Right forelimb (tissue), 1 donor: ENCODE measurements around the gene RPL23.

Source experiments
- DNase-seq: peaks from one replicate; pipeline ENCODE4 v3.0.0-alpha.2; 2018

Gene RPL23

DNA sequence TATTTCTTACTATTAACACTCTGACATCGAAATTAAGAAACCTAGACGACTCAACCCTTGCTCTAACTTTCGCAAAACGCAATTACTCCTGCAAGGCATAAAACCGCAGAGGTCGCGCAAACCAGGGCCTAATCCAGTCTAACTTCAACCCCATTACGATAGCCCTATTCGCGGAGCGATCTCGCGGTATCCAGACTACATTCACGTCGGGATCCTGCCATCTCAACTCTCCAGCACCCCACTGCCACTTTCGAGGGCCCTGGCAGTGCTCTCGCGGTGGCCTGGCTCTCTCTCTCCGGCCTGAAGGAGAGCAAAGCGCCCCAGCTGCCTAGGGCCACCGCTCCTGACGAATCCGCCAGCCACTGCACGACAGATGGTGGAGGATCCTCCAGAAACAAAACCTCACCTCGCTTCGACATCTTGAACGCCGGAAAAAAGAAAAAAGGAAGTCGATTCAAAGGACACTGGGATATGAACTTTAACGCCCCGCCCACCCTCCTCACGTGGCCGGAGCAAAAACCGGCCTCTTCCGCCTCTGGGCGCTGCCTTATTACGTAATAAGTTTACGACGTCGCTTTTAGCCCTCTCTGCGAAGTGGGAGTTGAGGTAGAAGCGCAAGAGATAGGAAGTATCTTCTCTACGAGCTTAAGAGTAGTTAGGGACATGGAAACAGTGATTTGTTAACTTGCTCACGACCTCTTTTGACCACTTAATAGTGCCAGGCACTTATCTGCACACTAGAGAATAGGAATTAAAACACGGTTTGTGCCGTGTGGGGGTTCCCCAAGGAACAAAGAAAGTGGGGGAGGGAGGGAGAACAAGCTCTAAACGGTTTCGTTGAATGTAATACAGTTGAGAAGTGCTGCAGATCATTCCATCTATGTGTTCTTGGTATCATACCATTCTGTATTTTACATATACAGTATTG is at the start of gene RPL23:
Gene RPL23 (minus strand): TSS at position 430 of the 928 bp plus-strand sequence. CDS start 11 bp downstream, at position 419.
- peak; percentile 95 for DNase-seq

DNA sequence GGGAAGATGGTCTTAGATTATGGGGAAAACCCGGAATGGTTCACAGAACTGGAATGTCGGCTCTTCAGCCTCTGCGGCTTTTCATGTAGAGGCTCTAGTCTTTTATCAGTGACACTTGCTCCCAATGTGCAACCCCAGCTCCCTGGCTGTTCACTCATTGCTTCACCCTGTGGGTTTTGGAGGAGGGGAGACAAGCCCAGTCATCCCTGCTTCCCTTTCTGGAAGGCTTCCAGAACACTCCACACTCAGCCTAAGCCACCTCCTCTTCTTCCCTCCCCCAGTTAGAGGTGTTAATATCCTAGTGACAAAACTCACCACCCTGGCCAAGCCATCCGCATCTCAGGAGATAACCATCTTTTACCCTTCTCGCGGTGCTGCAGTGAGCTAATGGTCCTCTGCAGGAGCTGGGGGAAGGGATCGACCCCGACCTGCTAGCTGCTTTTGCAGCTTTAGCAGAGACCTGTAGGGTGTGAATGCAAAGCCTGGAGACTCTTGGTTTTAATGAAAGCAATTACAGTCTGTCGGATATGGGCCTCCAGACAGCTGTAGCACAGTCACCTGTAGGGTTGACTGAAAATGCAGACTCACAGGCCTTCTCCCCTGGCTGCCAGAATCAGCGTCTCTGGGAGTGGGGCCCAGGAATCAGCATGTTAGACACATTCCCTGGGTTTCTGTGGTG is 47.6 kb upstream of the RPL23 start:
- DNase-seq = no peak

DNA sequence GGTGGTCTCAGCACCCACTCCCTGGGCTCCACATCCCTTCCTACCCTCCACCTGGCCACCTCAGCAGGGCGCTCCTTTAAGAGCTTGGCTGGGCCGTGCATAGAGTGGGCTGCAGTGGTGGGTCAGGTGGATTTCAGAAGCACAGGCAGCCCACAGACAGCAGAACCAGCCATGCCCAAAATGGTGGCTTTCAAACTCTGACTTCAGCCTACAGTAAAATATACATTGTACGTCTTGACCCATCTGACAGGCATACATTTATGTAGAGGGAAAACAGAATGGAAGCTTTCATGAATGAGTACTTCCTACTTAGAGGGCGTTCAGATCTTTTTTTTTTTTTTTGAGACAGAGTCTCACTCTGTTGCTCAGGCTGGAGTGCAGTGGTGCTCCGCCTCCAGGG is 45.9 kb upstream of the RPL23 start:
- no peak for DNase-seq

DNA sequence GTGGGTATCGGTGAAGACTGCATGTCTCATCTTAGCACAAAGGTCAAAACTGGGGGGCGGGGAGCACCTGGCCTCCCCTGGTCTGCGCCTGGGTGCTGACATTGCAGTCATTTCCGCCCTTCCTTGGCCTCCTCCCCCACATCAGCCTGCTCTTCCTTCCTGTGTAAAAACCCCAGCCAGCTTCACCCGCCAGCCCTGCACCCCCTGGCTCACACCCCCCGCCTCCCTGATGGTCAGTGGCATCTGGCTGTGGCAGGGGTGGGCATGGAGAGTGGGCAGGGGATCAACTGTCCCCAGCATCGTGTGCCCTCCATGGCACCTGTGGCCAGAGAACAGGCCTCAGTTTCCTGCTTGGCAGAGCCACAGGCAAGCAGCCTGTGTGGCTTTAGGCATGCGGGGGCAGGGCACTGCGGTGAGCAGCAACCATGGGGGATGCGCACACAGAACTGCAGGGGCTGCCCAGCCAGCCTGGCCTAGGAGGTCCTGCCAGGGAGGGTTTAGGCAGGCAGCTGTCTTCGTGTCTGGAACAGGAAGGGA is 45.4 kb upstream of the RPL23 start:
- no peak for DNase-seq

DNA sequence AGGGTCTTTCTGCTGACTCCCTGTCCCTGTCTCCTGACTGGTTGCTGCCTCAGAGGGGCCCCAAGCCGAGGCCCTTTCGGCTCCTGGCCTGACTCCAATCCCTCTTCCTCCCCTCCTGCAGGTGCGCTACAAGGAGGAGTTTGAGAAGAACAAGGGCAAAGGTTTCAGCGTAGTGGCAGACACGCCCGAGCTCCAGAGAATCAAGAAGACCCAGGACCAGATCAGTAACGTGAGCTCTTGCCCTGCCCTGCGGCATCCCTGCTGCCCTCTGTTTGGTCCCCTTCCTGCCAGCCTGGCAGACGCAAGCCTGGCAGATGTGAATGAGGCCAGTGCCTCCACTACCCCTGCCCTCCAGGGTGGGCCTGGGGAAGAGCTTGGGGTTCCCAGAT is 44.8 kb upstream of the RPL23 start:
- no peak for DNase-seq

DNA sequence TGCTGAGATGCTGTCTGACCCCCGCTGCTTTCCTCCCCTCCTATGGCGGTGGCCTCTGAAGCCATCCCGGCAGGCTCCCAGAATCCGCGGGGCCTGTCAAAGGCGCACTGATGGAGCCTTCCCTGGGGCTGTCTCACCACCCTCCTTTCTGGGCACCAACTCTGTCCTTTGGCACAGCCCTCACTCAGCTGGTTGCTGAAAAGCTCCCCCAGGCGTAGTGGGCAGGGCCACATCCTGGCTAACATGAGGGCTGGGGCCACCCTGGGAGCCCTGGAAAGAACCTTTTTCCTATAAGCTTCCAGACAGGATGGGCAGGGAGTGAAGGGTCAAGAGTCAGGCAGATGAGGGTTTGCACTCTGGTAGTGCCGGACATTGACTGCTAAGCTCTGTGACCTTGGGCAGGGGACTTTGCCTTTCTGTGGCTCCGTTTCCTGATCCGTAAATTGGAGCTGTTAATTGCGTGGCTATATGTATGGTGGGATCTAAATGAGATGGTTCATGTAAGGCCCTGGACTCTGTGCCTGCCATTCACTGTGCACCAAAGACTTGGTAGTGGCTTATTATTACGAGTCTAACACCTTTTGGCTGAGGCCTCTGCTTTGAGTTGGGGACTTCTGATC is 44.3 kb upstream of the RPL23 start:
- DNase-seq = no peak

DNA sequence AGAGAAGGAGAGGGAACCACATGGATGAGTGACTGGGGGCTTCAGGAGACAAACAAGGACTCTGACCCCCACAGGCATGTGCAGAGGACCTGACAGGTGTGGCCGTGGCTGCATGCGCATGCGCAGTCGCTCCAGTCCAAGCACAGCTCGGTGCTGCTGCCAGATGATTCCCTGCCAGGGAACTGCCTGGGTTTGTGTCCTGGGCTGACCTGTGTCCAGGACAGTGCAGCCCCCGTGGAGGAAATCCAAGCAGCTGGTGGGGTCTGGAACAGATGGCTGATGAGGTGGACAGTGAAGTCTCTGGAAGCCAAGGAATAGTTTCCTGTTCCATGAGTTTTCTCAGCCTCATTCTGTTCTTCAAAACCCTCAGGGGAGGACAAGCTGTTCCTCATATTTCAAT is 43.7 kb upstream of the RPL23 start:
- DNase-seq = peak; percentile 72

DNA sequence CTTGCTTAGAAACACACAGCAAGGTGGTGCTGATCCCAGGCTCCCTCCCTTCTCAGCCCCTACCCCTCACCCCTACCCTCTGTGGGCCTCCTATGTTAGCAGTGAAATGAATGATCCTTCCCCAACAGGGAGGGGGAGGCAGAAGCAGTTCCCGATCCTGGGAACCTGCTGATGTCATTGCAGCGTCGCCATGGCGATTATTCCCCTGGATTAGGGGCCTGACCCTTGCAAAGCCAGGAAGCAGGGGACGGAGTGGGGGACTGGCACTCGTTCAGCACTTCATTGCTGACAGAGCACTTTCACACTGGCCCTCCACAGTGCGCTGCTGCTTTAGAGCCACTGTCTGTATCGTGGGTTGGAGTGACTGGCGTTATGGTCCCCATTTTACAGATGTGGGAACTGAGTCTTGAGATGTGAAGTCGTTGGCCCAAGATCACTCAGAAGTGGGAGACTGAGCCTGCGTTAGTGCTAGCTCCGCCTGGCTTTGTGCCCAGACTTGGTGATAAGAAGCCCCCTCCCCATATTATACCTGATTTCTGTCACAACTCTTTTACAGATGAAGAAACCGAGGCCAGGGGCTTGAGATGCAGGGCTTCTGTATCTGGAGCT is 42.9 kb upstream of the RPL23 start:
- DNase-seq = no peak

DNA sequence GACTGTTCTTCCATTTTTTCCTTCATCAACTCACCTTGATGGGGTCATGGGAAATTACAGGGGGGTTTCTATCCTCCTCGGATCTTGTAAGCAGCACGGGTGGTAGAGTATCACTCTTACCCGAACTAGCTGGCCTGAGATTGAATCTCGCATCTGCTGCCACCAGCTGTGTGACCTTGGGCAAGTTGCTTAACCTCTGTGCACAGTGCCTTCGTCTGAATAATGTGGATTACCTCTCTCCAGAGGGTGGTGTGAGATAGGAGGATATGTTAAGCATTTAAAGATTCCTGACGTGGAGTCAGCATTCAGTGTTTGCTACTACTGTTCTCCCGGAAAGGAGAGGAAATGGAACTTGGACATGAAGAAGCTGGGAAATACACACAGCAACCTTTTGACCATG is 40.8 kb upstream of the RPL23 start:
- DNase-seq = no peak

DNA sequence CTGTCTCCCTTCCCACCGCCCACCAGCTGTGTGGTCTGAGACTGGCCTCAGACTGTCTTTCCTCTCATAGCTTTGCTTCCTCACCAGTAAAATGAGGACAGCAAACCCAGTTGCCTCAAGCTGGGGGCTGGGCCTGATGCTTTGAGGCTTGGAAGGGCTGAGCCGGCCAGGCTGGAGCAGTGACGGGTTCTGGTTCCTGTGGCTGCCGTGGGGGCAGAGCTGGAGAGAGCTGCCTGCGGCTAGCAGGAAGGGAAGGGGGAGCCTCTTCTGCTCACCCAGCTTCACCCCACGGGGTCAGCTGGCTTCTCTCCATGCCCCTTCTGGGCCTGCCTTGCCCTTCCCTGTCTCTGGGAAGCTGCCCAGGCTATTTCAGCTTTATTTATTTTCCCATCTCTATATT is 40.1 kb upstream of the RPL23 start:
- no peak for DNase-seq

DNA sequence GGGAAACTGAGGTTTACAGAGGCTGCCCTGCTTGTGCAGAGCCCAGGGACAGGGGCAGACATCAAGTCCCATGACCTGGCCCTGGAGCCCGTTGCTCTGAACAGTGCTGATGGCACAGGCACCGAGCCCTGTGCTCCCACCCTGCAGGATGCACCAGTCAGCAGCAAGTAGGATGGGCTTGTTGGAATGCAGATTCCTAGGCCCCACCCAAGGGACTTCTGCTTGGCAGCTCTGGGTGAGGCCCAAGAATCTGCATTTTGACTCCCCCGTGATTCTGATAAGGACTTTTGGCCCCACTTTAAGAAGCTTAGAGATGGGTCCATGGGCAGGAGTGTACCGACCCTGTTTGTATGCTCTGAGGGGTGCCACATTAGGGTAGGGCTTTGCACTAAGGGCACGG is 39.6 kb upstream of the RPL23 start:
- no peak for DNase-seq

DNA sequence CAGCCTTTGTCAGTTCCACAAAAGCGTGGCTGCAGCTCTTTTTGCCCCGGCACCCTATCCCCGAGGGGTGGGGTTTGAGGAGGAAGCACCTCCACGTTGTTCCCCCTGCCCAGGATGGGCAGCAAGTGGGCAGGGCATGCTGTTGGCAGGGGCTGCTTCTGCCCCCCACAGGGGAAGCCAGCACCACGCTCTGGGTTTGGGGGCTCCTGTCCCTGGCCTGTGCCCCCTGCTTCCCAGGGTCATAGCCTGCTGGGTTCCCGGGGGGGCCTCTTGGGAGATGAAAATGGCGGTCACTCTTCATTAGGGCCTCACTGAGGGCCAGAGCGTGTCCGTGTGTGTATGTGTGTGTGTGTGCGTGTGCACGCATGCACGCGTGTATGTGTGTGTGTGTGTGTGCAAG is 39.1 kb upstream of the RPL23 start:
- no peak for DNase-seq

DNA sequence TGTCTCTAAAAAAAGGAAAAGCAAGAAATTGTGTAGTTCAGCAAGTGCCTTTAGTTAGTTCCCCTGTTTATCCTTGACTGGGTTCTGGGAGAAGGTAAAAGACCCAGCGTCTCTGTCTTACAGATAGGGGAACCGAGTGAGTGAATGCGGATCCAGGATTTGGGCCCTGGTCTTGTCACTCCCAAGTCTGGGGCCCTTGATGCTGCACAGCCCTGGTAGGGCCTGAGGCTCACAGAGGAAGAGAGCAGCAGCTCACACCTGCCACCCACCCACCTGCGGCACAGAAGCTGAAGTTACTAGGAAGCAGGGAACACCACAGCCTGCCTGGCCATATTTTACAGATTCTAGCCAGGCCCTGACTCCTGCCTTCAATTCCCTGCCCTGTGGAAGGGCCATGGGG is 38.6 kb upstream of the RPL23 start:
- DNase-seq = no peak

DNA sequence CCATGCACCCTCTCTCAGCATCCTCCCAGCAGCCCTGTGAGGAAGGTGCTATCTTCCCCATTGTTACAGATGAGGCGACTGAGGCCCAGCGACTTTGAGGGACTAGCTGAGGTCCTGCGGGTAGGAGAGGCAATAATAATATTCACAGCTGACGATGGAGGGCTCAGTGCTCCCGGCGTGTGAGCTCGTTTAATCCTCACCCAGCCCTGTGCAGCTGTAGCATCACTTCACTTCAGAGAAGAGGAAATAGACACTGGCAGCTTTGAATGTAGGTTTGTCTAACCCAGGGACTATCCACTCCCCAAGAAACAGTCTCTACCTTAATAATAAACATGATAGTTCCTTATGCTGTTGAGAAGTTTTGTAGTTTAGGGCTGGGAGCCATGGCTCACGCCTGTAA is 37.9 kb upstream of the RPL23 start:
- DNase-seq = no peak

DNA sequence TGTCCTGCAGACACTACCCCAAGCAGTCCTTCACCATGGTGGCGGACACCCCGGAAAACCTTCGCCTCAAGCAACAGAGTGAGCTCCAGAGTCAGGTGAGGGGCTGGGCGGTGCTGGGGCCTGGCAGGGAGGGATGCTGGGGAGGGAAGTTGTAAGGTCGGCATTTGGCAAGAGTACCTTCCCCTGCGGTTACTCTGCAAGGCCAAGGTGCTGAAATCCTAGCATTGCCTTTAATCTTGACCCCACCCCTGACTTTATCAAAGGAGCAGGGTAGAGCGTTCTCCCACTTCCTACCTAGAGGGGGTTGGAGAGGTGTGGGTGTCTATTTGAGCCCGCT is 36.9 kb upstream of the RPL23 start:
- DNase-seq = no peak

DNA sequence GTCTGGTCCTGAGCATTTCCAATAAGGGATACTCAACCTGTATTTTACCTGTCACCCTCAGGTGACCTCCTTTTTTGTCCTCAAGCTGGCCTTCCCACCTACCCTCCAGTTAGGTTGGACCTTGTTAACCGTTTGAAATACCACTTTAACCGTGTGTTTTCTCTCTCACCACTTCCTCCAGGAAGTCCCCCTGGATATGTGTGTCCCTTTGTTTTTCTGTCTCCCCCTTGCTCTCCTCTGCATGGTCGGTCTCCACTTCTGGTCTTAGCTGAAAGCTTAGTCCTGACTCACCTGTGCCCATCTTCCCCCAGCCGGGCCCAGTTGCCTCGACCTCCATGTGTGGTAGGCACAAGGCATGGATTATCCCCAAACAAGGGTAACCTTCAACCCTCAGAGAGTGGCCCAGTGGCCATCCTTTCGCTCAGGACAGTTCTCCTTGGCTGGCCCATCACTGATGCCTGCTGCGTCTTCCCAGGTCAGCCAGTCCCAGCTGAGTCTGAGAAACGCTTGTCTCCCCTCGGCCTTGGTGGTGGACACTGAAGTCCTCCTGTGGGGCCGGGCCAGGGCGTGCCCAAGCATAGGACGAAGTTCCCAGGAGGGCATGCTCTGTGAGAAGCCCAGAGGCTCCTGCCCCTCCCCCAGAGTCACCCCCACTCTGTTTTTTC is 36.4 kb upstream of the RPL23 start:
- no peak for DNase-seq

DNA sequence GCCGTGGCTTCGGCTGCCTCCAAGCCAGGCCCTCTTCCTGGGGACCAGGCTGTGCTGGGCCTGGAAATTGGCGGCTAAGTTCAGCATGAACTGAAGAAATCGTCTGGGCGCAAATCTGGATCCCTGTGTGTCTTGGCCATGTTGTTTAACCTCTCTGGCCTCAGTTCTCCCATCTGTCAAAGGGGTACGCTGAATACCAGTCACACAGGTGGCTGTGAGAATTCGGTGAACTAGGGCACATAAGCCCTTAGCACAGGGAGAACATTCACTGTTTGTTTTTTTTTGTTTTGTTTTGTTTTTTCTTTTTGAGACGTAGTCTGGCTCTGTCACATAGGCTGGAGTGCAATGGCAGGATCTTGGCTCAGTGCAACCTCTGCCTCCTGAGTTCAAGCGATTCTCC is 35.3 kb upstream of the RPL23 start:
- DNase-seq = no peak

DNA sequence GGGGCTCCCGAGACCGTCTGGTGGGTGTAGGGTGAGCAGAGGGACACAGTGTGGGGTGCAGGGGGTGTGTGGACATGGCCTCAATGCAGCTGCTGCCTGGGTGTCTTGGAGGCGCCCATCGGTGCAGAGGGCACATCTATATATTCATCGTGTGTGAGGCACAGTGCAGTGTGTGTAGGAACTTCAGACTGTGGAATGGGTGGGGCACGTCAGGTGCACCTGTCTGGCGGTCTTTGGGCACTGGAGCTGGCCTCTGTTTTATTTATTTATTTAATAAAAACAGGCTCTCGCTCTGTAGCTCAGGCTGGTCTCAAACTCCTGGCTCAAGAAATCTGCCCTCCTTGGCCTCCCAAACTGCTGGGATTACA is 33.1 kb upstream of the RPL23 start:
- no peak for DNase-seq

DNA sequence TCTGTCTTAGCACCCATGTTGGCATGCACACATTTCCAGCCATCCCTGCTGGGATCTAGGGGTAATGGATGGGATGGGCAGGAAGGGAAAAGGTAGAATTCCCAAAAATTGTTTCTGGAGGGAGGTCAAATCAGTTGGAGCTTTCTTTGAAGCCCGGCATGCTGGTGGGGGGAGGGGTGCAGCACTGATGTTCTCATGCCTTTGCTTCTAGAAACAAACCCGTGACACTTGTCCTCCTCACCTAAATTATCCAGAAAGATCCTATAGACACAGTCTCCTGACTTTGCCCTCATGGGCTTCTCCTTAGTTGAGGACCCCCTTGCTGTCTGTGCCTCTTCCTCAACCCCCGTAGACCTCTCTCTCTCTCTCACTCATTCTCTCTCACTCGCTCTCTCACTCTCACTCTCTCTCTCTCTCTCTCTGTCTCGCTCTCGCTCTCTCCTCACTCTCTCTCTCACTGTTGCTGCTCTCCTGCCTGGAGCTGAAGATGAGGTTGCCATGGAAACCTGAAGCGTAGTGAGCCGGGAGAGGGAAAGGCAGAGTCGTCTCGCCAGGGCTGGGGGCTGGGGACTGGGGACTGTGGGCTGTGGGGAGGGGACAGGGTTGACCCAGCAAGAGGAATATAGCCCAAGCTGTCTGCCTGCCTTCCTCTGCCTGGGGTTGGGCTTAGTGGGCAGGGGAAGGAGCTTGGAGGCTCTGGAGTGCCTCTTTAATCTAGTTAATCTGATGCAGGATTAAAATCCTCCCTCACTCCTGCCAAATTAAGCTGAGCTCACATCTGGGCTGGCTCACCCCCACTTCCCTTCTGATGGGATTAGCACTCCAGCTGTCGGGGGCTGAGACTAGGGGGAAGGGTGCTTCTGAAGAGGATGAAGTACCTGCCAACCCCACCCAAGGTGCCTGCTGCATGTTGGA is 32.5 kb upstream of the RPL23 start:
- DNase-seq = no peak

DNA sequence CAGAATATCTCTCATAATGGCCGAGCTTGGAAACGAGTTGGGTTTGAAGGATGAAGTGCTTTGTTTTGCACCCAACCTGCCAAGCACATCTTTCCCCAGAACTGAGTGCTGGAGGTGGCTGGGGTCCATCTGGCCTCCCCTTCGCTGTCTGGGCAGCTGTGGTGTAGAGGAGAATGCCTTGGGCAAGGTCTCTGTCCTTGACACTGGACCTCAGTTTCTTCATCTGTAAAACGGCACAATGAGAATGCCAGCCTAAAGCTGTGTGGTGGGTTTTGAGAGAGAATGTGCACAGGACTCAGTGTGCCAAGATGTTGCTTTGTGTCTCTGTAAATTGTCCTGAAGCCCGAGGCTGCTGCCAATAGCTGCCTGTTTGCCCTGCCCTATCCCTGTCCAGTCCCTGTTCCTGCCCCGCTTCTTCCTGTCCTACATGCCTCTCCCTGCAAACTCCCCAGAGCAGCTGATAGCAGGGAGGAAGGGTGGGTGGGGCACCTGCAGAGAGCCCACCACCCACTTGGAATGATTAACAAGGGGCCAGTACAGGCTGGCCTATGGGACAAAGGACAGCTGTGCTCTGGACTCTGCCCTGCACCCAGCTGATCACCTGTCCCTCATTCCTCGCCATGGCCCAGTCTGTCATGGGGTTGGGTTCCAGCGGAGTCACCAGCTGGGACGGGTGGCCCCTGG is 31.7 kb upstream of the RPL23 start:
- DNase-seq = no peak
